HCT116 (cell line): ENCODE data around the gene AADAT. TPM values are rescaled to one million over a fixed set of nuclear protein-coding genes. Genes with fewer than 3 reads are reported as not detected.

Experiments used
- ATAC-seq: fragments of 200-7000 bp; cut with Tn5 transposase; 2 replicates; pipeline ENCODE4 v1.9.1; 2020; ENCODE audit warnings: mild to moderate bottlenecking, moderate library complexity
- BruUV-seq: library from RNA; stranded (reverse); fragments of 400-500 nt; replicated peaks from 2 replicates; lab custom pipeline; 2021; lab: Mats Ljungman, UMichigan
- CTCF ChIA-PET: fragments of 300-600 bp; sonication (Branson Sonifier 250); formaldehyde crosslinking; loops from one replicate; lab custom pipeline; 2021; ENCODE audit warnings: antibody characterized with exemption; lab: Charles Lee
- POLR2A ChIA-PET: fragments of 300-600, 350-600 bp; sonication (Branson Sonifier 250); formaldehyde crosslinking; loops from one replicate; lab custom pipeline; 2021; ENCODE audit warnings: antibody characterized with exemption; lab: Charles Lee
- RAD21 ChIA-PET, 2 experiments: fragments of 300-600 bp; sonication (Branson Sonifier 250); formaldehyde crosslinking; loops; one replicate each; lab custom pipeline; 2023; ENCODE audit warnings: low total read pairs in 2 of 2; ENCODE audit not compliant: uncharacterized antibody in 2 of 2, unreplicated experiment in 2 of 2, low non-redundant PET in 1 of 2; lab: Charles Lee
- DNase-seq: peaks from one replicate; pipeline ENCODE4 v3.0.0-alpha.2; 2010; ENCODE audit warnings: low read depth, low spot score
- H2AFZ ChIP-seq: fragments of 200-600 bp; shearing (Covaris generic), sonication (generic); 2 replicates; pipeline ENCODE4 v1.6.1; 2017; ENCODE audit warnings: low read depth, mixed run types, mixed read lengths, antibody characterized with exemption, low read length; ENCODE audit not compliant: poor library complexity, severe bottlenecking
- H3K27ac ChIP-seq: 2 replicates; pipeline ENCODE4 v1.5.1; 2012; ENCODE audit warnings: low read depth, low read length
- H3K27me3 ChIP-seq: fragments of 200-600 bp; sonication (generic); 2 replicates; pipeline ENCODE4 v1.6.1; 2016; ENCODE audit warnings: mixed run types, low read length, mixed read lengths; ENCODE audit not compliant: insufficient read depth
- H3K36me3 ChIP-seq, 2 experiments: fragments of 200-500 bp in 1 of 2; fragments of 200-600 bp in 1 of 2; sonication (Bioruptor generic) in 1 of 2; sonication (generic) in 1 of 2; 2 replicates each; pipeline versions ENCODE4 v1.5.1 to v1.6.1; 2014 to 2016; ENCODE audit warnings: low read length in 2 of 2, inconsistent platforms in 1 of 2, mixed read lengths in 1 of 2, mixed run types in 1 of 2; ENCODE audit not compliant: insufficient read depth in 2 of 2, control insufficient read depth in 1 of 2
- H3K4me1 ChIP-seq, 2 experiments: fragments of 200-600 bp in 1 of 2; sonication (generic) in 1 of 2; 2 replicates each; pipeline versions ENCODE4 v1.5.1 to v1.6.1; 2012 to 2017; ENCODE audit warnings: low read length in 2 of 2, inconsistent platforms in 1 of 2, mild to moderate bottlenecking in 1 of 2, mixed read lengths in 1 of 2, mixed run types in 1 of 2, moderate library complexity in 1 of 2; ENCODE audit not compliant: insufficient read depth in 2 of 2, control insufficient read depth in 1 of 2
- H3K4me2 ChIP-seq: fragments of 200-600 bp; sonication (generic); 2 replicates; pipeline ENCODE4 v1.6.1; 2017; ENCODE audit warnings: mixed run types, low read length, mixed read lengths
- H3K4me3 ChIP-seq, 2 experiments: fragments of 200-600 bp in 1 of 2; sonication (generic) in 1 of 2; replicated peaks in 1 of 2; 2 replicates each; pipeline ENCODE4 v1.5.1; 2011 to 2016; ENCODE audit warnings: low read length in 2 of 2, control low read depth in 1 of 2, low read depth in 1 of 2, mild to moderate bottlenecking in 1 of 2, mixed read lengths in 1 of 2, mixed run types in 1 of 2
- H3K79me2 ChIP-seq: fragments of 200-600 bp; sonication (generic); 2 replicates; pipeline ENCODE4 v1.6.1; 2017; ENCODE audit warnings: mild to moderate bottlenecking, mixed run types, low read length, moderate library complexity, mixed read lengths; ENCODE audit not compliant: insufficient read depth
- H3K9ac ChIP-seq: fragments of 200-600 bp; sonication (generic); 2 replicates; pipeline ENCODE4 v1.6.1; 2016; ENCODE audit warnings: low read length, mixed read lengths
- H3K9me2 ChIP-seq: fragments of 200-600 bp; sonication (generic), shearing (Covaris generic); 2 replicates; pipeline ENCODE4 v1.6.1; 2017; ENCODE audit warnings: mixed run types, mild to moderate bottlenecking, moderate library complexity; ENCODE audit not compliant: insufficient read depth
- H3K9me3 ChIP-seq, 2 experiments: fragments of 200-500 bp in 1 of 2; fragments of 200-600 bp in 1 of 2; sonication (Bioruptor generic) in 1 of 2; sonication (generic) in 1 of 2; 2 replicates each; pipeline ENCODE4 v1.6.1; 2014 to 2017; ENCODE audit warnings: low read length in 2 of 2, mixed read lengths in 2 of 2, inconsistent platforms in 1 of 2, low read depth in 1 of 2, mild to moderate bottlenecking in 1 of 2, mixed run types in 1 of 2, moderate library complexity in 1 of 2; ENCODE audit not compliant: control insufficient read depth in 1 of 2, insufficient read depth in 1 of 2
- H4K20me1 ChIP-seq: fragments of 200-600 bp; sonication (generic), shearing (Covaris generic); 2 replicates; pipeline ENCODE4 v1.6.1; 2017; ENCODE audit warnings: mixed run types, mild to moderate bottlenecking, moderate library complexity; ENCODE audit not compliant: insufficient read depth
- ATF3 ChIP-seq: IDR thresholded peaks from 2 replicates; pipeline ENCODE4 v1.6.1; 2012
- CTCF ChIP-seq, 3 experiments: fragments of 200-600 bp in 1 of 3; sonication (generic) in 1 of 3; IDR thresholded peaks in 2 of 3; conservative IDR thresholded peaks in 1 of 3; 2 replicates each; pipeline ENCODE4 v1.5.1; 2012 to 2017; ENCODE audit warnings: low read depth in 2 of 3, low read length in 2 of 3, antibody characterized with exemption in 1 of 3, borderline replicate concordance in 1 of 3, control low read depth in 1 of 3, mild to moderate bottlenecking in 1 of 3, mixed read lengths in 1 of 3, mixed run types in 1 of 3, moderate library complexity in 1 of 3; ENCODE audit not compliant: insufficient read depth in 1 of 3
- EZH2 ChIP-seq: fragments of 200-600 bp; sonication (generic); IDR thresholded peaks from 2 replicates; pipeline ENCODE4 v1.6.1; 2017; ENCODE audit warnings: antibody characterized with exemption, mixed run types
- EZH2phosphoT487 ChIP-seq: fragments of 200-600 bp; IDR thresholded peaks from 2 replicates; pipeline ENCODE4 v1.6.1; 2018; ENCODE audit warnings: antibody characterized with exemption, borderline replicate concordance
- MAX ChIP-seq: IDR thresholded peaks from 2 replicates; pipeline ENCODE4 v1.6.1; 2012
- SRF ChIP-seq: IDR thresholded peaks from 2 replicates; pipeline ENCODE4 v1.6.1; 2012; ENCODE audit warnings: low read depth
- ZNF274 ChIP-seq: fragments of 200-500 bp; sonication (Bioruptor generic); IDR thresholded peaks from 2 replicates; pipeline ENCODE4 v1.6.1; 2014; ENCODE audit warnings: mild to moderate bottlenecking, low read depth, low read length, inconsistent platforms
- intact Hi-C: fragments of 100-400 bp; cut with micrococcal nuclease; formaldehyde crosslinking; loops from 2 replicates; pipeline ENCODE4 v1.10.0; 2022
- total RNA-seq: library from RNA; stranded (reverse); gene quantifications from one replicate; pipeline ENCODE4 v1.2.1, GENCODE V29; 2021; ENCODE audit not compliant: unreplicated experiment

The AADAT gene
- total RNA-seq, 1 experiment from 2014 or later: 15.4 TPM

- no peak for TF ChIP-seq SRF
- TF ChIP-seq EZH2phosphoT487: no peak
- TF ChIP-seq EZH2: no peak
- TF ChIP-seq MAX: no peak
- no peak for TF ChIP-seq ATF3
- no peak for TF ChIP-seq ZNF274
- TF ChIP-seq CTCF (IDR thresholded peaks at IDR 0.05 in 2 of 3, conservative IDR thresholded peaks at IDR 0.05 in 1 of 3; ENCODE audit: borderline replicate concordance in 1 of 3, insufficient read depth in 1 of 3, low read depth in 2 of 3, low read length in 2 of 3): no peak
- Histone ChIP-seq H3K36me3 (no peaks in the 10 kb centered on the region), H3K9me2 (no peaks in the 10 kb centered on the region), H4K20me1 (no peaks in the 10 kb centered on the region), H3K4me2 (no peak overlapping the region), H3K4me1 (no peaks in the 10 kb centered on the region), H3K9ac (no peak overlapping the region), H2AFZ (no peak overlapping the region), H3K4me3 (no peak overlapping the region), H3K9me3 (peaks cover 0 to 8% of the 10 kb centered on the region in 2 experiments; a peak in 2 of 4 replicates), H3K27me3 (no peaks in the 10 kb centered on the region), H3K27ac (no peak overlapping the region), H3K79me2 (no peaks in the 10 kb centered on the region)
- intact Hi-C loops: no loop called here
- RAD21 ChIA-PET: no interaction called here
- CTCF ChIA-PET: no interaction called here
- DNase-seq (no peak), ATAC-seq (no peak)
- POLR2A ChIA-PET: no interaction called here
- BruUV-seq: no TSS peak
These were observed 45.1 kb upstream of the AADAT start for GRCh38 chr4:170134821-170135220.
